ENCODE results near the gene RNFT2. TPM values are rescaled to one million over a fixed set of nuclear protein-coding genes. Genes with fewer than 3 reads are reported as not detected.

RNFT2 gene
- total RNA-seq, 1 donor from 2014 or later, result 8.7 TPM

DNA sequence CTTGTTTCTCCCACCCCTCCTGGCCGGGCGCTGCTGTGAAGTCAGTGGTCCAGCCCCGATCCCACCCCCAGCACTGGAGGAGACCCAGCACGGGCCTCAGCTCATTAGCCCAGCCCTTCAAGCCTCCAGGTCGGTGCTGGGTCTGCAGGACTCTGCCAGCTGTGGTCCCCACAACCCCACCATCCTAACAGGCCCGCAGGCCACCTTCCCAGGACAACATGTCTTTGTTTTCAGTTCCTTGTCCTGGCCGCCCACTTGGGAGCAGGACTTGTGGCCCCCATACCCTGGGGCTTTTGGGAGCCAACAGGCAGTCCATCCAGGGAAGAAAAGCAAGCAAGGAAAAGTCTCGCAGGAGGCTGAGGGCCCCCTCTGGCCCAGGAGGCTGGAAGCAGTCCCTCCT, 83.2 kb downstream of the RNFT2 start:
- ChIA-PET POLR2A (no interaction called here), CTCF (no interaction called here)
- Mint-ChIP-seq H3K36me3 (ENCODE audit: low read depth) (peaks cover 8% of the 10 kb centered on the region), H3K9me3 (peaks cover 5% of the 10 kb centered on the region), H3K27me3 (no peaks in the 10 kb centered on the region), H3K4me3 (no peak overlapping the region), H3K27ac (no peak overlapping the region), H3K4me1 (peaks cover 35% of the 10 kb centered on the region)
- intact Hi-C loops (cut with micrococcal nuclease), result no loop called here
- TF ChIP-seq, protein P1, sequence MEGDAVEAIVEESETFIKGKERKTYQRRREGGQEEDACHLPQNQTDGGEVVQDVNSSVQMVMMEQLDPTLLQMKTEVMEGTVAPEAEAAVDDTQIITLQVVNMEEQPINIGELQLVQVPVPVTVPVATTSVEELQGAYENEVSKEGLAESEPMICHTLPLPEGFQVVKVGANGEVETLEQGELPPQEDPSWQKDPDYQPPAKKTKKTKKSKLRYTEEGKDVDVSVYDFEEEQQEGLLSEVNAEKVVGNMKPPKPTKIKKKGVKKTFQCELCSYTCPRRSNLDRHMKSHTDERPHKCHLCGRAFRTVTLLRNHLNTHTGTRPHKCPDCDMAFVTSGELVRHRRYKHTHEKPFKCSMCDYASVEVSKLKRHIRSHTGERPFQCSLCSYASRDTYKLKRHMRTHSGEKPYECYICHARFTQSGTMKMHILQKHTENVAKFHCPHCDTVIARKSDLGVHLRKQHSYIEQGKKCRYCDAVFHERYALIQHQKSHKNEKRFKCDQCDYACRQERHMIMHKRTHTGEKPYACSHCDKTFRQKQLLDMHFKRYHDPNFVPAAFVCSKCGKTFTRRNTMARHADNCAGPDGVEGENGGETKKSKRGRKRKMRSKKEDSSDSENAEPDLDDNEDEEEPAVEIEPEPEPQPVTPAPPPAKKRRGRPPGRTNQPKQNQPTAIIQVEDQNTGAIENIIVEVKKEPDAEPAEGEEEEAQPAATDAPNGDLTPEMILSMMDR (IDR thresholded peaks at IDR 0.05), result no peak
- DNase-seq (no peak), ATAC-seq (ENCODE audit: low read depth) (no peak)

DNA sequence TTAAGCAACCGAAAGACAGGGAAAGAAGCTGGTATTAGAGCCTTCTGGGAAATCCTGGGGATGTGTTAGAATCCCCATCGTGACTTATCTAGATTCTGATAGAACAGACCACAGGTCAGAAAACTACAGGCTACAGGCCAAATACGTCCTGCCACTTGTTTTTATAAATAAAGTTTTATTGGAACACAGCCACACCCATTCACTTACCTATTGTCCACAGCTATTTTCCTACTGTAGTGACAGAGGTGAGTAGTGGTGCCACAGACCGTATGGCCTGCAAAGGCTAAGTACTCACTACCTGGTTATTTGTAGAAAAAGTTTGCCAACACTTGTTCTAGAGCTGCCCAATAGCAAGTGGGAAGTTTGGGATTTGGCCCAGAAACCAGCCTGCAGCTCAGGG, 89.3 kb downstream of the RNFT2 start:
- H3K4me3 Mint-ChIP-seq, result no peak overlapping the region
- DNase-seq (no peak), ATAC-seq (ENCODE audit: low read depth) (no peak)
- H3K27ac Mint-ChIP-seq, result no peak overlapping the region
- H3K27me3 Mint-ChIP-seq, result no peaks in the 10 kb centered on the region
- no peaks in the 10 kb centered on the region for H3K4me1 Mint-ChIP-seq
- intact Hi-C loops (cut with micrococcal nuclease), result no loop called here
- POLR2A ChIA-PET, result no interaction called here
- H3K36me3 Mint-ChIP-seq (ENCODE audit: low read depth), result peaks cover 3% of the 10 kb centered on the region
- CTCF ChIA-PET, result no interaction called here
- TF ChIP-seq, protein P1 (IDR thresholded peaks at IDR 0.05), result no peak
- peaks cover 5% of the 10 kb centered on the region for H3K9me3 Mint-ChIP-seq

DNA sequence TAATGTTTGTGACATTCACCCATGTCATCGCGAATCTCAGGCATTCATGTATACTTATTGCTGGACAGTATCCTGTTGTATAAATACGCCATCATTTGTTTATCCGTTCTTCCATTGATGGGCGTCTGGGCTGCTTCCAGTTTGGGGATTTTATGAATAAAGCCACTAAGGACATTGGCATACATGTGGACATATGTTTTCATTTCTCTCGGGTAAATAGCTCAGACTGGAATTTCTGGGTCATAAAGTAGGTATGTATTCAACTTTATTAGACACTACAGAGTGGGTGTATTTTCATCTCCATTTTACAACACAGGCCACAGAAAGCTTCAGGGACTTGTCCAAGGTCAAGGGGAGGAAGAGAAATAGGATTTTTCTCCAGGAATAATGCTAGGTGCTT, 94.2 kb downstream of the RNFT2 start:
- Mint-ChIP-seq H3K9me3 (no peaks in the 10 kb centered on the region), H3K4me1 (peaks cover 3% of the 10 kb centered on the region), H3K4me3 (no peak overlapping the region), H3K36me3 (ENCODE audit: low read depth) (peaks cover 8% of the 10 kb centered on the region), H3K27me3 (no peaks in the 10 kb centered on the region), H3K27ac (no peak overlapping the region)
- TF ChIP-seq, protein P1 (IDR thresholded peaks at IDR 0.05), result no peak
- ChIA-PET POLR2A (no interaction called here), CTCF (no interaction called here)
- ATAC-seq (ENCODE audit: low read depth) (no peak), DNase-seq (no peak)
- intact Hi-C loops (cut with micrococcal nuclease), result no loop called here

DNA sequence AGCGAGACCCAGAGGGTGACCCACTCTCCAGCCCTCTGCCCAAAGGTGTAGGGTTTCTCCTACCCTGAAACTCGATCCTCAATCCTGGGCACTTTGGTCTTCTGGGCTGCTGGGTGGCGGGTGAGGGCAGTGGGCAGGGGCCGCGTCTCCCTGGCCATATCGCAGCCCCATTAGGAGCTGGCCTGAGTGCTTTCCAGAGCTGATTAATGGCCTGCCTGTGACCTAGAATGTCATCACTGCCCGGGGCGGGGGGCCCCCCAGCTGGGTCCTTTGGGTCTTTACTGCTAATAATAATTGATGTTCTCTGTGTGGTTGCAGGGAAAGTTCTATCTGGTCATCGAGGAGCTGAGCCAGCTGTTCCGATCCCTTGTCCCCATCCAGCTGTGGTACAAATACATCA, 95.4 kb downstream of the RNFT2 start:
- Mint-ChIP-seq H3K36me3 (ENCODE audit: low read depth) (peaks cover 8% of the 10 kb centered on the region), H3K4me3 (no peak overlapping the region), H3K27me3 (no peaks in the 10 kb centered on the region), H3K27ac (no peak overlapping the region), H3K4me1 (peaks cover 9% of the 10 kb centered on the region), H3K9me3 (no peaks in the 10 kb centered on the region)
- no peak for DNase-seq
- CTCF ChIA-PET, result no interaction called here
- no peak for ATAC-seq (ENCODE audit: low read depth)
- TF ChIP-seq, protein P1 (IDR thresholded peaks at IDR 0.05), result no peak
- intact Hi-C loops (cut with micrococcal nuclease), result no loop called here
- POLR2A ChIA-PET, result no interaction called here

DNA sequence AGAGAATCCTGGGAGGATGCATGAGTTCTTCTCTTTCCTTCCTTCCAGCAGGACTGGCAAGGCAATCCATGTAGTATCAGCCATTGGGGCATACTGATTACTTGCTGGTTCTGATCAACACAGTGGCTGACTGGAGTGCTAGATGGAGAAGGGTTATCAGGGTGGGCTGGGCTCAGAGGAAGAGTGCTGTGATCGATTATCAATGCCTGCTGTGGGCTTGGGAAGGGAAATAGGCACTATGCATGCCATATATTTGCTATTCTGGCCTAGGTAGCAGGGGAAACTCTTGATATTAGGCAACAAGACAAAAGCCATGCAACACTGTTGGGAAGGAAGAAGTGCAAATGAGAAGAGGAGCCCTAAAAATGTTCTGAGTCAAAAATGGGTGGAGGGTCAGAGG, 97.4 kb downstream of the RNFT2 start:
- Mint-ChIP-seq H3K4me1 (peaks cover 12% of the 10 kb centered on the region), H3K36me3 (ENCODE audit: low read depth) (peaks cover 8% of the 10 kb centered on the region), H3K27ac (no peak overlapping the region), H3K4me3 (no peak overlapping the region), H3K27me3 (no peaks in the 10 kb centered on the region), H3K9me3 (no peaks in the 10 kb centered on the region)
- ATAC-seq (ENCODE audit: low read depth) (no peak), DNase-seq (no peak)
- POLR2A ChIA-PET, result no interaction called here
- CTCF ChIA-PET, result no interaction called here
- TF ChIP-seq, protein P1 (IDR thresholded peaks at IDR 0.05), result no peak
- intact Hi-C loops (cut with micrococcal nuclease), result no loop called here
